ENCODE data around the gene RBM41. TPM values are rescaled to one million over a fixed set of nuclear protein-coding genes. Genes with fewer than 3 reads are reported as not detected.
A peak's percentile ranks its signal among the peaks of the same experiment; 100 is the strongest.

Gene RBM41
- polyA plus RNA-seq, 1 donor from 2014 or later: 11.0 TPM

GRCh38 chrX:107025545-107025944, 93.1 kb downstream of the RBM41 start:
- peak; percentile 75 for TF ChIP-seq CTCF (IDR thresholded peaks at IDR 0.05; ENCODE audit: poor library complexity, severe bottlenecking)
- peak; percentile 81 for TF ChIP-seq RAD21 (conservative IDR thresholded peaks at IDR 0.05)
- peak; percentile 79 for TF ChIP-seq SMC3 (conservative IDR thresholded peaks at IDR 0.05; ENCODE audit: poor library complexity)
- no peak for TF ChIP-seq EP300 (conservative IDR thresholded peaks at IDR 0.05; ENCODE audit: poor library complexity, severe bottlenecking)
- no peaks in the 10 kb centered on the region for H3K27me3 ChIP-seq (ENCODE audit: insufficient read depth, low read depth, low read length)

GRCh38 chrX:107014936-107015335, 103.7 kb downstream of the RBM41 start:
- Histone ChIP-seq H3K4me3 (ENCODE audit: low read length) (no peak overlapping the region), H3K79me2 (replicated peaks; ENCODE audit: insufficient read depth, low read length) (no peaks in the 10 kb centered on the region), H3K4me2 (ENCODE audit: low read length) (no peak overlapping the region), H3K27ac (ENCODE audit: low read length) (no peak overlapping the region), H3K9ac (ENCODE audit: low read length) (no peak overlapping the region), H3K36me3 (ENCODE audit: insufficient read depth, low read length) (no peaks in the 10 kb centered on the region), H3F3A (ENCODE audit: insufficient read depth, low read length, poor library complexity, severe bottlenecking) (no peaks in the 10 kb centered on the region), H4K20me1 (ENCODE audit: insufficient read depth) (no peaks in the 10 kb centered on the region), H3K9me2 (ENCODE audit: insufficient read depth, low read length) (no peaks in the 10 kb centered on the region), H3K9me3 (ENCODE audit: low read length) (no peaks in the 10 kb centered on the region), H3K27me3 (ENCODE audit: insufficient read depth, low read depth, low read length) (no peaks in the 10 kb centered on the region), H2AFZ (ENCODE audit: low read depth, low read length) (no peak overlapping the region)
- TF ChIP-seq POLR2AphosphoS5 (IDR thresholded peaks at IDR 0.05): no peak
- no peak for TF ChIP-seq MXI1 (conservative IDR thresholded peaks at IDR 0.05; ENCODE audit: poor library complexity, severe bottlenecking)
- TF ChIP-seq SMC3 (conservative IDR thresholded peaks at IDR 0.05; ENCODE audit: poor library complexity): no peak
- TF ChIP-seq TAF1 (IDR thresholded peaks at IDR 0.05; ENCODE audit: low read depth): no peak
- no peak for TF ChIP-seq CTCF (IDR thresholded peaks at IDR 0.05; ENCODE audit: poor library complexity, severe bottlenecking)
- TF ChIP-seq EP300 (conservative IDR thresholded peaks at IDR 0.05; ENCODE audit: poor library complexity, severe bottlenecking): no peak

More at GRCh38 chrX:107025545-107025944, 93.1 kb downstream of the RBM41 start:
- Histone ChIP-seq H3K79me2 (replicated peaks; ENCODE audit: insufficient read depth, low read length) (no peaks in the 10 kb centered on the region), H3K4me3 (ENCODE audit: low read length) (no peak overlapping the region), H3K27ac (ENCODE audit: low read length) (no peak overlapping the region), H4K20me1 (ENCODE audit: insufficient read depth) (no peaks in the 10 kb centered on the region), H3K9ac (ENCODE audit: low read length) (no peak overlapping the region), H3K36me3 (ENCODE audit: insufficient read depth, low read length) (no peaks in the 10 kb centered on the region), H3K9me2 (ENCODE audit: insufficient read depth, low read length) (no peaks in the 10 kb centered on the region), H3F3A (ENCODE audit: insufficient read depth, low read length, poor library complexity, severe bottlenecking) (no peaks in the 10 kb centered on the region), H3K4me2 (ENCODE audit: low read length) (no peak overlapping the region), H3K9me3 (ENCODE audit: low read length) (no peaks in the 10 kb centered on the region), H2AFZ (ENCODE audit: low read depth, low read length) (no peak overlapping the region)

Other genes starting within 250 kb of the RBM41 start
- gene RIPPLY1, start 215.5 kb downstream of the RBM41 start, polyA plus RNA-seq: 0.57 TPM in 1 of 2 replicates, not detected in the other
- not detected in 2 replicates for gene CLDN2, start 198.4 kb downstream of the RBM41 start, polyA plus RNA-seq
- 7.5 and 10.9 TPM in 2 replicates for gene MORC4, start 118.6 kb downstream of the RBM41 start, polyA plus RNA-seq
- 1.9 and 3.4 TPM in 2 replicates for gene NUP62CL, start 87.6 kb upstream of the RBM41 start, polyA plus RNA-seq
- not detected in 2 replicates for gene DNAAF6, start 87.8 kb upstream of the RBM41 start, polyA plus RNA-seq